Stimulated activated CD8-positive, alpha-beta memory T cell treated with anti-CD3 and anti-CD28 coated beads, Interleukin-2, amount 100 ng/mL, for 1 hour (primary cell): Measurements from ENCODE around the gene FARS2.

Experiments used
- DNase-seq, 2 donors: peaks; one replicate each; pipeline ENCODE4 v3.0.0-alpha.2; 2020; ENCODE audit warnings: low read depth in 2 of 2

FARS2 gene

DNA sequence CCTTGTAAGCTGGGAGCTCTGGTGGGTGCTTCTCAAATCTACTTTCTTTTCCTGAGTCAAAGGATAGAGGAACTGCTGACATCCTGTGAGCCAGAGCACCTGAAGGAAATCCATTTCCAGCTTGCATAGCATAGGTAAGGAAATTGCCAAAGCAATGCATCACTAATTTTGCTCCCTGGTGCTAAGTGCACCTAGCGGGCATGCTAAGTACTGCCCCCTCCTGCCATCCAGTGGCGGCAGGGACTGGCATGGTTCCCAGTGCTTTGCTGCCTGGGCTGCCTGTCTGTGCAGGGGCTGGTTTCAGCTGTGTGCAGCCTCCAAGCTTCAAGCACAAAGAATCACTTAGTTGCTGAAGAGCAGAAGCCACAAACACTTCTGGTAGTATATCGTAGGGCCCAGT, 63.9 kb downstream of the FARS2 start:
- DNase-seq = no peak

GRCh38 chr6:5326022-5326641, 64.8 kb downstream of the FARS2 start:
- DNase-seq = no peak

GRCh38 chr6:5328800-5329199, 67.5 kb downstream of the FARS2 start:
- no peak for DNase-seq

DNA sequence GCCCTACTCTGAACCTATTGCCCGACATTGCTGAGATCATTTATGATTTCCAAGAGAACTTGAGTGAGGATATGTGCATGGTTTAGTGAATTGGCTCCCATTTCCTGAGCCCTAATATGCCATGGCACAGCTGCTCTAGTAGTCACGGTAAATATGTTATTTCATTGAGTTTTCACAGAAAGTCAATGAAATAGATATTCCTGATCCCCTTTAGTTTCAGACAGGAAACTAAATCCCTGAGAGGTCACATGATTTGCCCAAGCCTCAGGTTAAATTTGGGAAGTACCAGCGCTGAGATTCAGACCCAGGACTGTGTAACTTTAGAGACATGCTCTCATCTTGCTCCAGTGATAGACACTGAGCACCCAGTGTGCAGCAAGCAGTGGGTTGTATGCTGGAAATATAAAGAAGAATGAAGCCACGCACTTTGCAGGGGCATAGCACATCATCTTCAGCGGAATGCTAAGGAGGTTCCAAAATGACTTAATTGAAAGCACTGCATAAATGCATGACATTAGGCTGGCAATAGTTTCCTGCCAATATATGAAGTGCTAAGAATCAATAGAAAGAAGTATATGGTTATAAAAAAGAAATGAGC, 70.6 kb downstream of the FARS2 start:
- no peak for DNase-seq

DNA sequence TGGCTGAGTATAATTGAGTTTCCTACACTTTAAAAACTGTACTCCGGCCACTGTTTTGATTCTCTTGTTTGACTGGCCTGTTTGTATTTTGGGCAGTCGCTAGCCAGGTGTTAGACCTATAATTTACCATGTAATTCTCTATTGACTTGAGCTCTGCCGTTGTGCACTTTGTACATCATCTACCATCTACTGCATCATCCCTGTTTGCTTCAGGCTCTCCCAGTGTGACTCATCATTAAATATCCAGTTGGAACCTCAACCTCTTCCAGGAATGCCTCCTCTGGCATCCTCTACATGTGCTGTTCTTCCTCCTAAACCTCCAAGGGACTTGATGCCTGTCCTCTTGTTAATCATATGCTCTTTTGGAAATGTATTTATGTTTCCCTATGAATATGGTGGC, 72.3 kb downstream of the FARS2 start:
- DNase-seq = no peak

DNA sequence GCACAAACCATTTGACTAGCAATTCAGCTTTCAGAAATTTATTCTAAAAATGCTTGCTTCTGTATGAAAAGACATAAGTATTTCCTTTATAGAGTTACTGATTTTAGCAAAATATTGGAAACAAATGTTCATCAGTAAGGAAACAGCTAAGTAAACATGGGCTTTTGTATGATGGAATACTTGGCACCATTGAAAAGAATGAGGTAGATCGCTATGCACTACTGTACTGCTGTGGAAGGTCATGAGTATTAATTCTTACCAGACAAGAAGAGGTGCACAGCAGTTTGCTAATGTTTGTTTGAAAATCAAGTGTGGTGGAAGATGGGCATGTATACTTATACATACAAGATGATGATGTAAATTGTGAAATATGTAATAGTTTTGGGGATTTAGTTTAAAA, 73.0 kb downstream of the FARS2 start:
- DNase-seq = no peak

GRCh38 chr6:5335020-5335419, 73.7 kb downstream of the FARS2 start:
- DNase-seq = no peak

- DNase-seq = no peak
These were observed 76.3 kb downstream of the FARS2 start for GRCh38 chr6:5337573-5337972.

- no peak for DNase-seq
These were observed 77.1 kb downstream of the FARS2 start for GRCh38 chr6:5338177-5338960.

GRCh38 chr6:5339786-5340185, 78.5 kb downstream of the FARS2 start:
- DNase-seq = no peak

- DNase-seq = no peak
These were observed 80.5 kb downstream of the FARS2 start for GRCh38 chr6:5341845-5342244.

DNA sequence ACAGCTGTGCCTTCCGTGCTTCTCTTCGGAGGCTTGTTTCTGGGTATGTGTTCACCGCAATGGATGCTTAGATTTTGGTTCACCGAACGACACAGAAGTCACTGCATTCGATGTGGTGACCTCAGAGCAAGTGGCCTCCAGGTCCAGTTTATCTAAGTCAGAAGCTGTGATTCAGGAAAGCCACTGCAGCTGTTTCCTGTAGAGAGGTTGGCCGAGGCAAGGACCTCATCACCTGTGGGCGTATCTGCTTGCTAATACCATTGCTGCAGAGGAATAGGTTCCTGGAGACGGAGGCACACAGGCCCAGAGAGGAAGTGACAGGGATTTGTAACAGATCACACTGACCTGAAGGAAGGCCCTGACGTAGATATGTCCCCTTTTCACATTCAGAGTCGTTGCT, 82.7 kb downstream of the FARS2 start:
- DNase-seq = no peak

DNA sequence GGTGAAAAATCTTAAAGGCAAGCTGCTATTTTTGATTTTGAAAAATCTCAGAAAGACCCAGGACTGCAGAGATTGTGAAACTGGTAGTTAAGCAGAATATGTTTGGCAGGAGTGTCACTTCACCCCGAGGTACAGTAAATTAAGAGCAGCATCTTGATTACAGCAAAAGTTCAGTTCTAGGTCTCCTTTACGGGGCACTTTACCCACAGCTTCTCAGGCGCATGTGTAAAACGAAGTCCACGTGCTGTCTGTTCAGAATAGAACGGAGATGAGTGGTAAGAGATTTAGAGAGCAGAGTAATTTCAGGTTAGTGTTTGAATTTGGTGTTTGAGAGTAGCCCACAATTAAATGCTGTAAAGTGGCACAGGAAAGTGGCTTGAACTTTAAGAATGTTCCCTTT, 84.0 kb downstream of the FARS2 start:
- no peak for DNase-seq

DNA sequence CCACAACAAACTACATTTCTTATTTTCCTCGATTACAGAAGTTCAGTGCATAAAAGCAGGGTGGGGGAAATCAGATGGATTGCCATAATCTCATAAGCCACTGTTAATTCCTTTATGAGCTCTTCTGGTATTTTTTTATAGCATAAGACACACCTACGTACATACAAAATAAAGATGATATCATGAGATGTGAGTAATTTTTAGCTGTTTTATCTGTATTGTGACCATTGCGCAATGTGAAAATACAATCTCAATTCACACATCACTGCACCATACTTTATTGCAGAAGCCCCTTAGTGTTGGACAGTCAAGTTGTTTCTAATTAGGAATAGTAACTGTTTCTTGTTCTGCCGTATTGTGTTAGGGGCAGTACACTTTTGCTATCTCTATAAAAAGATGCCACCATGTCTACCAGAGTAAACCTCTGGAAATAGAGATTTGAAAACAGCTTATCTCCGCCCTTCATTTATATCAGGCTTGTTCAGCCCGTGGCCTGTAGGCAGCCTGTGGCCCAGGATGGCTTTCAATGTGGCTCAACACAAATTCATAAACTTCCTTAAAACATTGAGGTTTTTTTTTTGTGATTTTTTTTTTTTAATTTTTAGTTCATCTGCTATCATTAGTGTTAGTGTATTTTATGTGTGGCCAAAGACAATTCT, 90.4 kb downstream of the FARS2 start:
- no peak for DNase-seq

GRCh38 chr6:5353971-5354370, 92.7 kb downstream of the FARS2 start:
- DNase-seq = no peak

DNA sequence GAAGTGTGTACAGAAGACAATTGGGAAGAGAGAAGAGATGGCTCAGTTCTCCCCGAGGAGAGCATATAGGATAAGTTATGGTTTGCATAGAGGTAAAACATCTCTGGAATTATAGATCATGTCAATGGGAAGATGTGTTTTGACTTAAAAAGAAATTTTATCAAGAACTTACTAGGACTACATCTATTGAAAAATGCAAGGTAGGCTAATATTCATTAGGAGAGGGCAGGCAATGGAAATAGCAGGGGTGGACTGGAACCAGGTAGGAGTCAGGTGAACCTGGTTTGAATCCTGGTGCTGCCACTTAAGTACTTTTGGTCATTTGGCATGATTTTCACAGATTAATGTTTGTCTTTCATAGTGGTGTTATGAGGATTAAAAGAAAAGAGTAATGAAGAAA, 96.2 kb downstream of the FARS2 start:
- no peak for DNase-seq

DNA sequence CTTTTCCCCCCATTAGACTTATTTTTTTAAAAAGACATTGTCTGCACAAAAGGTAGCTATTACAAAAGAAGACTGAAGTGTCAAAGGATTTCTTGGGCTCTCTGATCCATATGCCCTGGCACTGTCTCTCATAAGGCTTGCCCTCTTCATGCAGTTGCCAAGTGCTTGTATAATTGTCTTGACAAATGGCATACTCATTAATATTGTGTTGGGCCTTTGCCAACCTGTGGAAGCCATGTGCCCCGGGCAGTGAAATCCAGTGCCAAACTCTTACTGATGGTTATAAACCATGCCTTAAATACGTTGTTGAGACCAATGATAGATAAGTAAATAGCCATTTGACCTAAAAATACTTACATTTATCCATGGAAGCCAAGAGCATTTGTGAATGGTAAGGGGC, 98.1 kb downstream of the FARS2 start:
- DNase-seq = no peak

- DNase-seq = no peak
These were observed 100.1 kb downstream of the FARS2 start for GRCh38 chr6:5361396-5361795.

DNA sequence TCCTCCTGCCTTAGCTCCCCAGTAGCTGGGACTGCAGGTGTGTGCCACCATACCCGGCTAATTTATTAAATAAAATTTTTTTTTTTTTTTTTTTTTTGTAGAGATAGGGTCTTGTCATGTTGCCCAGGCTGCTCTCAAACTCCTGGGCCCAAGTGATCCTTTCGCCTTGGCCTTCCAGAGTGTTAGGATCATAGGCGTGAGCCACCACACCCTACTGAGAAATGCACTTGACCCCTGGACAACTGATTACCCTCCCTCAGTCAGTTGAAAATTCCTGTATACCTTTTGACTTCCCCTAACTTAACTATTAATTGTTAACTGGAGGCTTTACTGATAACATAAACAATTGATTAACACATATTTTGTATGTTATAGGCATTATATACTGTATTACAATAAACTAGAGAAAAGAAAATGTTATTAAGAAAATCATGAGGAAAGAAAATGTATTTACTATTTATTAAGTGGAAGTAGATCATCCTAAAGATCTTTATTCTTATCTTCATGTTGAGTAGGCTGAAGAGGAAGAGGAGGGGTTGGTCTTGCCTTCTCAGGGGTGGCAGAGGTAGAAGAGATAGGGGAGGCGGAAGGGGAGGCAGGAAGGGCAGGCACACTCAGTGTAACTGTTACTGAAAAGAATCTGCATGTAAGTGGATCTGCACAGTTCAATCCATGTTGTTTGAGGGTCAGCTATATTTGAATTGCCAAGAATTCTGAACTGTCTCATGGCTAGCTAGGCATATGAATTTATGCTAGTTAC, 104.3 kb downstream of the FARS2 start:
- no peak for DNase-seq

- DNase-seq = no peak
These were observed 105.6 kb downstream of the FARS2 start for GRCh38 chr6:5366941-5367340.

DNA sequence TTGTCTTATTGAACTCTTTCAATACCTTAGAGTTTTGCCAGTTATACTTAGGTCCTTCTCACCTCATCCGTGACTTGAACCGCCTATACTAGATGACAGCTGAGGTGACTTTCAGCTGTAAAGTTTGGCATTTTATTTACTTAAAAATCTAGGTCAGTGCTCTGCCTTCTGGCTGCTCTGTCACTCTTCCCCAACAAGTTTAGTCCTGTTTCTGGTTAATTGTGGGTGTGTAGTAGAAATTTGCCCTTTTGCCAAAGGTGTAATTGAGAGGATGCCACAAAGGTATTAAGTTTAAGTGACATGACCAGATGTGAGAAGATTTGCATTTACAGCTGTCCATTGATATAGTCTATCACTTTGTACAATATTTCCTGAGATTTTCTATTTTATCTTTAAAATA, 106.2 kb downstream of the FARS2 start:
- no peak for DNase-seq

GRCh38 chr6:5373430-5373829, 112.1 kb downstream of the FARS2 start:
- no peak for DNase-seq
